Adrenal gland (tissue), 5 donors: ENCODE data around the gene VENTX.

Experiments
- POLR2A ChIP-seq, 2 donors: fragments of 450-650 bp; IDR thresholded peaks; one replicate each; pipeline ENCODE4 v1.6.1; 2017; ENCODE audit warnings: antibody characterized with exemption in 2 of 2, mild to moderate bottlenecking in 2 of 2, moderate library complexity in 1 of 2
- TF ChIP-seq, protein P1 (sequence below), 6 experiments: fragments of 450-650 bp in 4 of 6; fragments of 200-600 bp in 2 of 6; sonication (generic) in 1 of 6; IDR thresholded peaks; 1 replicate in 5 of 6; 2 replicates in 1 of 6; pipeline versions ENCODE4 v1.5.1 to v1.8.0; 2016 to 2021; ENCODE audit warnings: antibody characterized with exemption in 6 of 6, mild to moderate bottlenecking in 2 of 6, moderate library complexity in 1 of 6
- donor health status: DM: no; HTN: no; CAD: no.

DNA sequence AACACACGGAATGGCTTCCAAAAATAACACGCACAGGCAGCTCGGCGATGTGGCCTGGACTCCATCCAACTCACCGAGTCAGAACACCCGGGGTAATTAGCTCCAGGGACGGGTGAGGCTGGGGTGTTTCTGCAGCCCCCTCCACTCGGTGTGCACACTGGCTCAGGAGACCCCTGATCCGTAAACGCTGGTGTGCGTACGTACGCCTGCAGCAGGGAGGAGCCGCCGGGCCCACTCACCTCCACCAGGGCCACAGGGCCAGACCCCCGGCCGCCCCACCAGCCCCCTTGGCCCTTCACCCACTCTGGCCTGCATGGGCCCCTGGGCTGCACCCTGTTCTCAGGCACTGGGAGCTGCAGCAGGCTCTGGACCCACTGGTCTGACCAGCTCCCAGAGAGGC lies 30.0 kb upstream of the VENTX start:
- TF ChIP-seq, protein P1, sequence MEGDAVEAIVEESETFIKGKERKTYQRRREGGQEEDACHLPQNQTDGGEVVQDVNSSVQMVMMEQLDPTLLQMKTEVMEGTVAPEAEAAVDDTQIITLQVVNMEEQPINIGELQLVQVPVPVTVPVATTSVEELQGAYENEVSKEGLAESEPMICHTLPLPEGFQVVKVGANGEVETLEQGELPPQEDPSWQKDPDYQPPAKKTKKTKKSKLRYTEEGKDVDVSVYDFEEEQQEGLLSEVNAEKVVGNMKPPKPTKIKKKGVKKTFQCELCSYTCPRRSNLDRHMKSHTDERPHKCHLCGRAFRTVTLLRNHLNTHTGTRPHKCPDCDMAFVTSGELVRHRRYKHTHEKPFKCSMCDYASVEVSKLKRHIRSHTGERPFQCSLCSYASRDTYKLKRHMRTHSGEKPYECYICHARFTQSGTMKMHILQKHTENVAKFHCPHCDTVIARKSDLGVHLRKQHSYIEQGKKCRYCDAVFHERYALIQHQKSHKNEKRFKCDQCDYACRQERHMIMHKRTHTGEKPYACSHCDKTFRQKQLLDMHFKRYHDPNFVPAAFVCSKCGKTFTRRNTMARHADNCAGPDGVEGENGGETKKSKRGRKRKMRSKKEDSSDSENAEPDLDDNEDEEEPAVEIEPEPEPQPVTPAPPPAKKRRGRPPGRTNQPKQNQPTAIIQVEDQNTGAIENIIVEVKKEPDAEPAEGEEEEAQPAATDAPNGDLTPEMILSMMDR (IDR thresholded peaks at IDR 0.05), result no peak
- TF ChIP-seq POLR2A (IDR thresholded peaks at IDR 0.05), result no peak
